Neural cell (in vitro differentiated cells): ENCODE data around the gene HGF.

Experiments used
- EP300 ChIP-seq: fragments of 450-650 bp; conservative IDR thresholded peaks from 2 replicates; pipeline ENCODE4 v1.6.1; 2014; ENCODE audit warnings: antibody characterized with exemption, mild to moderate bottlenecking, moderate library complexity; ENCODE audit not compliant: poor library complexity, severe bottlenecking
- EZH2 ChIP-seq: fragments of 200-600, 300-800 bp; shearing (Covaris generic), sonication (generic); IDR thresholded peaks from 2 replicates; pipeline ENCODE4 v1.6.1; 2014; ENCODE audit warnings: antibody characterized with exemption, low read length, borderline replicate concordance, mild to moderate bottlenecking; ENCODE audit not compliant: insufficient read depth, poor library complexity, severe bottlenecking
- MXI1 ChIP-seq: fragments of 450-650 bp; conservative IDR thresholded peaks from 2 replicates; pipeline ENCODE4 v1.6.1; 2014; ENCODE audit warnings: antibody characterized with exemption, mild to moderate bottlenecking; ENCODE audit not compliant: poor library complexity, severe bottlenecking
- POLR2AphosphoS5 ChIP-seq: IDR thresholded peaks from 2 replicates; pipeline ENCODE4 v1.6.1; 2012
- RAD21 ChIP-seq: fragments of 450-650 bp; conservative IDR thresholded peaks from 2 replicates; pipeline ENCODE4 v1.6.1; 2014; ENCODE audit warnings: antibody characterized with exemption, mild to moderate bottlenecking, moderate library complexity
- SMC3 ChIP-seq: fragments of 450-650 bp; conservative IDR thresholded peaks from 2 replicates; pipeline ENCODE4 v1.6.1; 2014; ENCODE audit warnings: antibody characterized with exemption, mild to moderate bottlenecking, moderate library complexity; ENCODE audit not compliant: poor library complexity
- TAF1 ChIP-seq: IDR thresholded peaks from 2 replicates; pipeline ENCODE4 v1.6.1; 2012; ENCODE audit warnings: low read depth
- TF ChIP-seq, protein P1 (sequence below): fragments of 450-650 bp; IDR thresholded peaks from 2 replicates; pipeline ENCODE4 v1.5.1; 2014; ENCODE audit warnings: antibody characterized with exemption, mild to moderate bottlenecking, moderate library complexity; ENCODE audit not compliant: poor library complexity, severe bottlenecking
- TF ChIP-seq, protein P2 (sequence below): IDR thresholded peaks from 2 replicates; pipeline ENCODE4 v1.6.1; 2012; ENCODE audit warnings: borderline replicate concordance

DNA sequence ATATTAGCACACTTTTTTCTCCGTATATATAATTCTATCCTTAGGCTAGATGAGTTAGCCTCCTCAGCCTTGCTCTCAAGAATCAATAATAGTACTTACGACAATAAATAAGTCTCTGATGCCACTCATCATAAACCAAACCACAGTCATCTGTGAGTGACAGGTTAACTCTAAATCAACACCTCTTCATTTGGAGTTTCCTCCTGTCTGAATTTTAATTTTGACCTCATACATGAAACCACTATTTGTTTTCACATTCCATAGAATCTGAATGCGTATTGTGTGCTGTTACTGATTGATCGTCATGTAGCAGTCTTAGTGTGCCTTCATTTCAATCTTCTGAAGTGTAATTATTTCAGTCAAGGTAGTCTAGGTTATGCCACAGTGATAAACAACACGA lies 85.8 kb downstream of the HGF start:
- TF ChIP-seq POLR2AphosphoS5 (no peak), SMC3 (no peak), EZH2 (no peak), EP300 (no peak), RAD21 (no peak), MXI1 (no peak), TAF1 (no peak)
- TF ChIP-seq, protein P1, sequence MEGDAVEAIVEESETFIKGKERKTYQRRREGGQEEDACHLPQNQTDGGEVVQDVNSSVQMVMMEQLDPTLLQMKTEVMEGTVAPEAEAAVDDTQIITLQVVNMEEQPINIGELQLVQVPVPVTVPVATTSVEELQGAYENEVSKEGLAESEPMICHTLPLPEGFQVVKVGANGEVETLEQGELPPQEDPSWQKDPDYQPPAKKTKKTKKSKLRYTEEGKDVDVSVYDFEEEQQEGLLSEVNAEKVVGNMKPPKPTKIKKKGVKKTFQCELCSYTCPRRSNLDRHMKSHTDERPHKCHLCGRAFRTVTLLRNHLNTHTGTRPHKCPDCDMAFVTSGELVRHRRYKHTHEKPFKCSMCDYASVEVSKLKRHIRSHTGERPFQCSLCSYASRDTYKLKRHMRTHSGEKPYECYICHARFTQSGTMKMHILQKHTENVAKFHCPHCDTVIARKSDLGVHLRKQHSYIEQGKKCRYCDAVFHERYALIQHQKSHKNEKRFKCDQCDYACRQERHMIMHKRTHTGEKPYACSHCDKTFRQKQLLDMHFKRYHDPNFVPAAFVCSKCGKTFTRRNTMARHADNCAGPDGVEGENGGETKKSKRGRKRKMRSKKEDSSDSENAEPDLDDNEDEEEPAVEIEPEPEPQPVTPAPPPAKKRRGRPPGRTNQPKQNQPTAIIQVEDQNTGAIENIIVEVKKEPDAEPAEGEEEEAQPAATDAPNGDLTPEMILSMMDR = no peak
- TF ChIP-seq, protein P2, sequence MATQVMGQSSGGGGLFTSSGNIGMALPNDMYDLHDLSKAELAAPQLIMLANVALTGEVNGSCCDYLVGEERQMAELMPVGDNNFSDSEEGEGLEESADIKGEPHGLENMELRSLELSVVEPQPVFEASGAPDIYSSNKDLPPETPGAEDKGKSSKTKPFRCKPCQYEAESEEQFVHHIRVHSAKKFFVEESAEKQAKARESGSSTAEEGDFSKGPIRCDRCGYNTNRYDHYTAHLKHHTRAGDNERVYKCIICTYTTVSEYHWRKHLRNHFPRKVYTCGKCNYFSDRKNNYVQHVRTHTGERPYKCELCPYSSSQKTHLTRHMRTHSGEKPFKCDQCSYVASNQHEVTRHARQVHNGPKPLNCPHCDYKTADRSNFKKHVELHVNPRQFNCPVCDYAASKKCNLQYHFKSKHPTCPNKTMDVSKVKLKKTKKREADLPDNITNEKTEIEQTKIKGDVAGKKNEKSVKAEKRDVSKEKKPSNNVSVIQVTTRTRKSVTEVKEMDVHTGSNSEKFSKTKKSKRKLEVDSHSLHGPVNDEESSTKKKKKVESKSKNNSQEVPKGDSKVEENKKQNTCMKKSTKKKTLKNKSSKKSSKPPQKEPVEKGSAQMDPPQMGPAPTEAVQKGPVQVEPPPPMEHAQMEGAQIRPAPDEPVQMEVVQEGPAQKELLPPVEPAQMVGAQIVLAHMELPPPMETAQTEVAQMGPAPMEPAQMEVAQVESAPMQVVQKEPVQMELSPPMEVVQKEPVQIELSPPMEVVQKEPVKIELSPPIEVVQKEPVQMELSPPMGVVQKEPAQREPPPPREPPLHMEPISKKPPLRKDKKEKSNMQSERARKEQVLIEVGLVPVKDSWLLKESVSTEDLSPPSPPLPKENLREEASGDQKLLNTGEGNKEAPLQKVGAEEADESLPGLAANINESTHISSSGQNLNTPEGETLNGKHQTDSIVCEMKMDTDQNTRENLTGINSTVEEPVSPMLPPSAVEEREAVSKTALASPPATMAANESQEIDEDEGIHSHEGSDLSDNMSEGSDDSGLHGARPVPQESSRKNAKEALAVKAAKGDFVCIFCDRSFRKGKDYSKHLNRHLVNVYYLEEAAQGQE = no peak
